ENCODE measurements around the gene SSH2. TPM values are rescaled to one million over a fixed set of nuclear protein-coding genes. Genes with fewer than 3 reads are reported as not detected.
A peak's percentile ranks its signal among the peaks of the same experiment; 100 is the strongest.

Gene SSH2
- total and polyA plus RNA-seq, 2 experiments from 2014 or later, result 8.3 to 18.9 TPM

GRCh38 chr17:29778956-29779811 lies 150.8 kb downstream of the SSH2 start:
- H3K9me3 ChIP-seq (ENCODE audit: low read depth), result no peaks in the 10 kb centered on the region
- H3K4me1 ChIP-seq (ENCODE audit: insufficient read depth), result no peaks in the 10 kb centered on the region
- H3K27ac ChIP-seq, result no peak overlapping the region
- 27 to 32% methylated on average over 6 to 8 of the region's 8 CpGs for WGBS, 2 experiments (ENCODE audit: low coverage in 1 of 2, low lambda C conversion rate in 2 of 2, missing lambda C conversion rate in 2 of 2)
- DNase-seq, result peak; percentile 75
- no peak overlapping the region for H3K9ac ChIP-seq
- H3K27me3 ChIP-seq (replicated peaks; ENCODE audit: insufficient read depth), result no peaks in the 10 kb centered on the region
- no peak overlapping the region for H3K4me2 ChIP-seq (ENCODE audit: unreplicated experiment)
- in situ Hi-C loops (cut with MboI), result loop anchor here (10.0 kb wide), 1 partner anchor 134 kb away; no protein-coding TSS in a partner anchor
- H3K79me2 ChIP-seq (ENCODE audit: insufficient read depth), result no peaks in the 10 kb centered on the region
- H2AFZ ChIP-seq, result peak overlapping the region; percentile 38; the same call in 1 of the 2 replicates
- no peaks in the 10 kb centered on the region for H4K20me1 ChIP-seq (ENCODE audit: insufficient read depth)
- no peak overlapping the region for H3K4me3 ChIP-seq
- no peaks in the 10 kb centered on the region for H3F3A ChIP-seq (ENCODE audit: insufficient read depth)
- no peak for TF ChIP-seq EZH2 (IDR thresholded peaks at IDR 0.05; ENCODE audit: insufficient read depth, poor library complexity, severe bottlenecking)
- H3K36me3 ChIP-seq (ENCODE audit: low read depth), result 0 out of 2 replicates have a peak, but pooled peaks cover 3% of the 10 kb centered on the region
- H3K9me2 ChIP-seq (ENCODE audit: insufficient read depth), result no peaks in the 10 kb centered on the region

- no peaks in the 10 kb centered on the region for H3K79me2 ChIP-seq (ENCODE audit: insufficient read depth)
- in situ Hi-C loops (cut with MboI), result loop anchor here (10.0 kb wide), 1 partner anchor 133 kb away; no protein-coding TSS in a partner anchor
- TF ChIP-seq EZH2phosphoT487 (IDR thresholded peaks at IDR 0.05; ENCODE audit: insufficient read depth, low read depth) (no peak), EZH2 (IDR thresholded peaks at IDR 0.05; ENCODE audit: insufficient read depth, poor library complexity, severe bottlenecking) (no peak)
Observed at GRCh38 chr17:29777663-29778062, 152.4 kb downstream of the SSH2 start.

GRCh38 chr17:29776026-29776425 lies 154.0 kb downstream of the SSH2 start:
- Histone ChIP-seq H3K27me3 (replicated peaks; ENCODE audit: insufficient read depth) (no peaks in the 10 kb centered on the region), H3K9ac (no peak overlapping the region), H3K27ac (no peak overlapping the region), H3F3A (ENCODE audit: insufficient read depth) (no peaks in the 10 kb centered on the region), H3K4me2 (ENCODE audit: unreplicated experiment) (no peak overlapping the region), H3K36me3 (ENCODE audit: low read depth) (0 out of 2 replicates have a peak, but pooled peaks cover 3% of the 10 kb centered on the region), H2AFZ (no peak overlapping the region), H4K20me1 (ENCODE audit: insufficient read depth) (no peaks in the 10 kb centered on the region), H3K4me3 (no peak overlapping the region), H3K9me2 (ENCODE audit: insufficient read depth) (no peaks in the 10 kb centered on the region), H3K9me3 (ENCODE audit: low read depth) (no peaks in the 10 kb centered on the region), H3K4me1 (ENCODE audit: insufficient read depth) (no peaks in the 10 kb centered on the region), H3K79me2 (ENCODE audit: insufficient read depth) (no peaks in the 10 kb centered on the region)
- 96 to 100% methylated on average over 5 of the region's 5 CpGs for WGBS, 2 experiments (ENCODE audit: low coverage in 1 of 2, low lambda C conversion rate in 2 of 2, missing lambda C conversion rate in 2 of 2)
- TF ChIP-seq EZH2 (IDR thresholded peaks at IDR 0.05; ENCODE audit: insufficient read depth, poor library complexity, severe bottlenecking) (no peak), EZH2phosphoT487 (IDR thresholded peaks at IDR 0.05; ENCODE audit: insufficient read depth, low read depth) (no peak)
- in situ Hi-C loops (cut with MboI), result loop anchor here (10.0 kb wide), 1 partner anchor 131 kb away; no protein-coding TSS in a partner anchor
- no peak for DNase-seq

More at GRCh38 chr17:29777663-29778062, 152.4 kb downstream of the SSH2 start:
- H3K27me3 ChIP-seq (replicated peaks; ENCODE audit: insufficient read depth), result no peaks in the 10 kb centered on the region
- no peak overlapping the region for H2AFZ ChIP-seq
- no peak for DNase-seq
- no peaks in the 10 kb centered on the region for H3K9me3 ChIP-seq (ENCODE audit: low read depth)
- WGBS, 2 experiments (ENCODE audit: low coverage in 1 of 2, low lambda C conversion rate in 2 of 2, missing lambda C conversion rate in 2 of 2), result 88% methylated on average over 1 of the region's 1 CpG
- H3K4me2 ChIP-seq (ENCODE audit: unreplicated experiment), result no peak overlapping the region
- H4K20me1 ChIP-seq (ENCODE audit: insufficient read depth), result no peaks in the 10 kb centered on the region
- H3K4me1 ChIP-seq (ENCODE audit: insufficient read depth), result no peaks in the 10 kb centered on the region
- no peak overlapping the region for H3K9ac ChIP-seq
- no peaks in the 10 kb centered on the region for H3K9me2 ChIP-seq (ENCODE audit: insufficient read depth)
- no peaks in the 10 kb centered on the region for H3F3A ChIP-seq (ENCODE audit: insufficient read depth)
- no peak overlapping the region for H3K4me3 ChIP-seq
- no peak overlapping the region for H3K27ac ChIP-seq
- 0 out of 2 replicates have a peak, but pooled peaks cover 3% of the 10 kb centered on the region for H3K36me3 ChIP-seq (ENCODE audit: low read depth)

GRCh38 chr17:29772981-29773380 lies 157.0 kb downstream of the SSH2 start:
- no peaks in the 10 kb centered on the region for H3K4me1 ChIP-seq (ENCODE audit: insufficient read depth)
- no peak overlapping the region for H3K27ac ChIP-seq
- H3K9me3 ChIP-seq (ENCODE audit: low read depth), result no peaks in the 10 kb centered on the region
- H2AFZ ChIP-seq, result no peak overlapping the region
- no peak overlapping the region for H3K9ac ChIP-seq
- H3F3A ChIP-seq (ENCODE audit: insufficient read depth), result no peaks in the 10 kb centered on the region
- no peaks in the 10 kb centered on the region for H3K9me2 ChIP-seq (ENCODE audit: insufficient read depth)
- H3K4me3 ChIP-seq, result no peak overlapping the region
- H3K4me2 ChIP-seq (ENCODE audit: unreplicated experiment), result no peak overlapping the region
- H3K36me3 ChIP-seq (ENCODE audit: low read depth), result 0 out of 2 replicates have a peak, but pooled peaks cover 3% of the 10 kb centered on the region
- in situ Hi-C loops (cut with MboI), result loop anchor here (10.0 kb wide), 1 partner anchor 128 kb away; no protein-coding TSS in a partner anchor
- H3K27me3 ChIP-seq (replicated peaks; ENCODE audit: insufficient read depth), result no peaks in the 10 kb centered on the region
- WGBS, 2 experiments (ENCODE audit: low coverage in 1 of 2, low lambda C conversion rate in 2 of 2, missing lambda C conversion rate in 2 of 2), result 93 to 98% methylated on average over 2 of the region's 2 CpGs
- no peaks in the 10 kb centered on the region for H4K20me1 ChIP-seq (ENCODE audit: insufficient read depth)
- no peak for DNase-seq
- H3K79me2 ChIP-seq (ENCODE audit: insufficient read depth), result no peaks in the 10 kb centered on the region
- no peak for TF ChIP-seq EZH2 (IDR thresholded peaks at IDR 0.05; ENCODE audit: insufficient read depth, poor library complexity, severe bottlenecking)
- no peak for TF ChIP-seq EZH2phosphoT487 (IDR thresholded peaks at IDR 0.05; ENCODE audit: insufficient read depth, low read depth)

All from GM23248 (cell line).